ENCODE measurements around the gene INHBB. TPM values are rescaled to one million over a fixed set of nuclear protein-coding genes. Genes with fewer than 3 reads are reported as not detected.
"Not testable (repeated sequence)": the region's sequence is repeated elsewhere in the genome, so short reads cannot be mapped to it uniquely, and the experiment has no call there.

Gene INHBB
- total and polyA plus RNA-seq, 7 donors: 0.60 to 1.8 (median 1.2) TPM; not detected in 1

DNA sequence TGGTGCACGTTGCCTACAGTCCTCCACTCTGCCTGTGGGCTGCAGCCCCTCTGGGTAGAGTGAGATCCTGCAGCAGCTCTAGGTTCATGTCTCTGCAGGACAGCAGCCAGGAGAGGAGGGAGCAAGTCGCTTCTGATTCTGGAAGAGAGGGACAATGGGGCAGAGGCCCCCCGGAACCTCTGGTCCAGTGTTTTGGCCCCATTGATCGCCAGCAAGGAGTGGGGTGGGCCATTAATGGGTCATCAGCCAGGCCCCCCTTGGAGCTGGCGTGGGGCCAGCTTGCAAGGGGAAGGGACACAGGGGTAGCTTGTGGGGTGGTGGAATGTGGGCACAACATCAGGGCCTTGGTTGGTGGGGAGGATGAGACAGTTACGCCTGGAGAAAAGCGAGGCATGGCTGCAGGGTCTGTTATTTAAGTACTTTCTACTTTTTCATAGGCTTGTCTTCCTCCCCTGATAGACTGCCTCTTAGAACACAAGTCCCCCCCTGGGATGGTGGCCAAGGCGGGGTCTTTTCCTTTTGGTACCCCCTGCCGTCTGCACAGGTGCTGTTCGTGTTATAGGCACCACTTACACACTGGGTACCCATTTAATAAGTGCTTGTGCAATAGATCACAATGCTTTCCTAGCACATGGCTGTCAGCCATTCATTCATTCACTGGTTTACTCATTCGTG, 44.6 kb downstream of the INHBB start:
- 83 to 87% methylated on average over 11 of the region's 11 CpGs for WGBS, 2 donors
- intact Hi-C loops (cut with DNase I): no loop called here
- Histone ChIP-seq H3K4me1 (no peaks in the 10 kb centered on the region), H3K36me3 (no peaks in the 10 kb centered on the region), H3K27ac (no peak overlapping the region), H3K27me3 (peaks cover 0 to 11% (median 0%) of the 10 kb centered on the region in 3 donors), H3K4me3 (no peak overlapping the region), H3K9me3 (no peaks in the 10 kb centered on the region)
- TF ChIP-seq, protein P1, sequence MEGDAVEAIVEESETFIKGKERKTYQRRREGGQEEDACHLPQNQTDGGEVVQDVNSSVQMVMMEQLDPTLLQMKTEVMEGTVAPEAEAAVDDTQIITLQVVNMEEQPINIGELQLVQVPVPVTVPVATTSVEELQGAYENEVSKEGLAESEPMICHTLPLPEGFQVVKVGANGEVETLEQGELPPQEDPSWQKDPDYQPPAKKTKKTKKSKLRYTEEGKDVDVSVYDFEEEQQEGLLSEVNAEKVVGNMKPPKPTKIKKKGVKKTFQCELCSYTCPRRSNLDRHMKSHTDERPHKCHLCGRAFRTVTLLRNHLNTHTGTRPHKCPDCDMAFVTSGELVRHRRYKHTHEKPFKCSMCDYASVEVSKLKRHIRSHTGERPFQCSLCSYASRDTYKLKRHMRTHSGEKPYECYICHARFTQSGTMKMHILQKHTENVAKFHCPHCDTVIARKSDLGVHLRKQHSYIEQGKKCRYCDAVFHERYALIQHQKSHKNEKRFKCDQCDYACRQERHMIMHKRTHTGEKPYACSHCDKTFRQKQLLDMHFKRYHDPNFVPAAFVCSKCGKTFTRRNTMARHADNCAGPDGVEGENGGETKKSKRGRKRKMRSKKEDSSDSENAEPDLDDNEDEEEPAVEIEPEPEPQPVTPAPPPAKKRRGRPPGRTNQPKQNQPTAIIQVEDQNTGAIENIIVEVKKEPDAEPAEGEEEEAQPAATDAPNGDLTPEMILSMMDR (IDR thresholded peaks at IDR 0.05): no peak
- no peak for TF ChIP-seq POLR2AphosphoS5 (IDR thresholded peaks at IDR 0.05)
- no peak for TF ChIP-seq POLR2A (IDR thresholded peaks at IDR 0.05)
- TF ChIP-seq EP300 (IDR thresholded peaks at IDR 0.05): no peak
- peak; percentile 39 for DNase-seq

DNA sequence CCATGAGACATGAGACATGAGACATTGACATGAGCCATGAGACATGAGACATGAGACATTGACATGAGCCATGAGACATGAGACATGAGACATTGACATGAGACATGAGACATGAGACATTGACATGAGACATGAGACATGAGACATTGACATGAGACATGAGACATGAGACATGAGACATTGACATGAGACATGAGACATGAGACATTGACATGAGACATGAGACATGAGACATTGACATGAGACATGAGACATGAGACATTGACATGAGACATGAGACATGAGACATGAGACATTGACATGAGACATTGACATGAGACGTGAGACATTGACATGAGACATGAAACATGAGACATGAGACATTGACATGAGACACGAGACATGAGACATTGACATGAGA, 45.4 kb downstream of the INHBB start:
- H3K4me1 ChIP-seq; H3K4me3 ChIP-seq; H3K27ac ChIP-seq; H3K9me3 ChIP-seq; H3K36me3 ChIP-seq; DNase-seq; intact Hi-C loops (cut with DNase I): not testable (repeated sequence)
- H3K27me3 ChIP-seq: peaks cover 0 to 17% (median 0%) of the 10 kb centered on the region in 3 donors
- WGBS, 2 donors: 35 to 56% methylated on average over 2 of the region's 2 CpGs

DNA sequence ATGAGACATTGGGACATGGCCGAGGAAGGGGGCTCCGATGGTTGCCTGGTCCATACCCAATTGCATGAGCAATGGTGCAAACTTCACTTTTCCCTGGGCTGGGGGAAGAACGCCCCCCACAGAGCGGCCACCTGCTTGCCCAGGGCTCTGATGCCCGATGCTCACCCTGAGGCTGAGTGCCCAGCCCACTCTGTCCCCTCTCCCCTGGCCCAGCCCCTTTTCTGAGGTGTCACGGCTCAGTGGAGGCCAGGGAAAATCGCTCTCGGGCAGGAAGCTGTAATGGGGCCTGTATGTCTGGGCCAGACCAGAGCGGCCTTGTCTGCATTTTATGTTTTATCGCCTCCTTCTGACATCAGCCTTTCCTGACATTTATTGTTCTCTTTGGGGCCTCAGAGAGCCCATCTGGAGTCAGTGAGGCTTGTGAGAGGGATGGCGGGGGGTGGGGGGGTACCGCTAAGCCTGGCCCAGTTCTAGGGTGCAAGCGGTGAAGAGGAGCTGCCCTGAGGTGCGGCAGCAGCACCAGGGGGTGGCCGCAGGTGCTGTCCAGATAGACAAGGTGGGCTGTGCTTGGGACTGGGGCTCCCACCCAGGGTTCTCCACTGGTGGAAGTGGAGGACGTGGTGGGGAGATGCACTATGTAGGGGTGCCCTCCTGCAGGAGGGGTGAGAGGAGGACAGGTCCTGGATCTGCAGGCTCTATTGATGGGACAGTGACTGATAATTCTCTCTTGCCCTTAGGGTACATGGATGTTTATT, 46.2 kb downstream of the INHBB start:
- peak; percentile 57 for DNase-seq
- Histone ChIP-seq H3K9me3 (no peaks in the 10 kb centered on the region), H3K4me1 (no peaks in the 10 kb centered on the region), H3K27ac (no peak overlapping the region), H3K36me3 (no peaks in the 10 kb centered on the region), H3K4me3 (no peak overlapping the region), H3K27me3 (peaks cover 0 to 24% (median 0%) of the 10 kb centered on the region in 3 donors)
- TF ChIP-seq, protein P1 (IDR thresholded peaks at IDR 0.05): no peak
- TF ChIP-seq POLR2AphosphoS5 (IDR thresholded peaks at IDR 0.05) (no peak), EP300 (IDR thresholded peaks at IDR 0.05) (no peak), POLR2A (IDR thresholded peaks at IDR 0.05) (no peak)
- intact Hi-C loops (cut with DNase I): no loop called here
- 82 to 92% methylated on average over 16 of the region's 16 CpGs for WGBS, 2 donors

DNA sequence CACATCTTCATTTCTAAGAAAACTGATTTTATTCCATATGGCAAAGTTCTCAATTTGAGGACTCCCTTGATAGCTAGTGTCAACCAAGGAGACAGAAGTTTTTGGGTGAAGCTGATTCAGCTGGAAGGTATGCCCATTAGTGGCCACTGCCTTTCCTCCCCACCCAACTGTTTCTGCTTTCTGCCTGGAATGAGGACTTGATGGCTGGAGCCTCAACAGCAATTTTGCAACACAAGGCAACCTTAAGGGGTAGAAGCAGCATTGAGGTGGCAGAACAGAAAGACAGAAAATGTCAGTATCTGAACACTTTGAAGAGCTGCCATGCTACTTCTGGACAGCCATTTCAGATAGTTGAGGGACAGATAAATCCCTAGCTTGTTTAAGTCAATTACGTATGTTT, 47.0 kb downstream of the INHBB start:
- H3K4me3 ChIP-seq: no peak overlapping the region
- intact Hi-C loops (cut with DNase I): no loop called here
- H3K27me3 ChIP-seq: peaks cover 0 to 24% (median 0%) of the 10 kb centered on the region in 3 donors
- 84 to 91% methylated on average over 1 of the region's 1 CpG for WGBS, 2 donors
- H3K36me3 ChIP-seq: no peaks in the 10 kb centered on the region
- no peaks in the 10 kb centered on the region for H3K4me1 ChIP-seq
- no peaks in the 10 kb centered on the region for H3K9me3 ChIP-seq
- H3K27ac ChIP-seq: no peak overlapping the region
- TF ChIP-seq POLR2AphosphoS5 (IDR thresholded peaks at IDR 0.05) (no peak), EP300 (IDR thresholded peaks at IDR 0.05) (no peak), POLR2A (IDR thresholded peaks at IDR 0.05) (no peak)
- TF ChIP-seq, protein P1 (IDR thresholded peaks at IDR 0.05): no peak
- DNase-seq: no peak

DNA sequence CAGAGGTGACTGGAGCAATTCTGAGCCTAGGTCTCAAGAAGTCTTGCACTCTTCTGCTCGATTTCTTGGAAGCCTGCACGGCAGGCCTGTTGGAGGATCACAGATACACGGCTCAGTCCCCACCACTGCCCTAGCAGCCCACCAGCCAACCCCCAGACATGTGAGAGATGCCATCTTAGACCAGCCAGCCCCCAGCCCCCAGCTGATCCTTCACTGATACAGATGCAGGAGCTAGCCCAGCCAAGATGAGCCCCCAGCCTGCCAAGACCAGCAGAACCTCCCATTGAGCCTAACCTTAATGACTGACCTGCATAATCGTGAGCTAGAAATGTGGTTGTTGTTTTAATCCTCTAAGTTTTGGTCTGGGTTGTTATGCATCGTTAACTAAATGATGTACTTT, 47.5 kb downstream of the INHBB start:
- 82 to 90% methylated on average over 5 of the region's 5 CpGs for WGBS, 2 donors
- intact Hi-C loops (cut with DNase I): no loop called here
- no peaks in the 10 kb centered on the region for H3K36me3 ChIP-seq
- no peaks in the 10 kb centered on the region for H3K9me3 ChIP-seq
- no peaks in the 10 kb centered on the region for H3K4me1 ChIP-seq
- no peak overlapping the region for H3K4me3 ChIP-seq
- no peak overlapping the region for H3K27ac ChIP-seq
- TF ChIP-seq EP300 (IDR thresholded peaks at IDR 0.05) (no peak), POLR2A (IDR thresholded peaks at IDR 0.05) (no peak), POLR2AphosphoS5 (IDR thresholded peaks at IDR 0.05) (no peak)
- TF ChIP-seq, protein P1 (IDR thresholded peaks at IDR 0.05): no peak
- no peak for DNase-seq
- peaks cover 0 to 22% (median 0%) of the 10 kb centered on the region in 3 donors for H3K27me3 ChIP-seq
